ENCODE data around the gene PTPRM. TPM values are rescaled to one million over a fixed set of nuclear protein-coding genes. Genes with fewer than 3 reads are reported as not detected.

Gene PTPRM
- total RNA-seq, 1 experiment from 2014 or later = 1.6 TPM

- DNase-seq (ENCODE audit: low read depth, low spot score) (no peak), ATAC-seq (no peak)
- BruUV-seq (replicated peaks) = no TSS peak
- in situ Hi-C loops (cut with HindIII; ENCODE audit: low pct_unique_long_range_greater_than_20kb, low sequenced_read_pairs) = no loop called here
- H3K9me3 ChIP-seq (ENCODE audit: control insufficient read depth, insufficient read depth, low read depth, low read length) = no peaks in the 10 kb centered on the region
- no peaks in the 10 kb centered on the region for H3K36me3 ChIP-seq (ENCODE audit: control insufficient read depth, insufficient read depth, low read length)
- ChIA-PET CTCF (no interaction called here), POLR2A (no interaction called here)
- H3K4me3 ChIP-seq (ENCODE audit: low read depth in 2 of 2, low read length in 2 of 2) = no peak overlapping the region
- no peak for TF ChIP-seq POLR2AphosphoS5 (IDR thresholded peaks at IDR 0.05; ENCODE audit: low read depth, low read length)
- TF ChIP-seq TCF7L2 (IDR thresholded peaks at IDR 0.05; ENCODE audit: low read depth, low read length) = no peak
- TF ChIP-seq REST (IDR thresholded peaks at IDR 0.05; ENCODE audit: insufficient read depth in 1 of 2, low read depth in 2 of 2, low read length in 1 of 2) = no peak
- no peak for TF ChIP-seq CTCF (IDR thresholded peaks at IDR 0.05)
- TF ChIP-seq SIN3A (IDR thresholded peaks at IDR 0.05; ENCODE audit: borderline replicate concordance, insufficient read depth, low read depth, low read length) = no peak
- H3K27me3 ChIP-seq (ENCODE audit: control insufficient read depth, insufficient read depth, low read length) = no peaks in the 10 kb centered on the region
- intact Hi-C loops (cut with micrococcal nuclease; ENCODE audit: unreplicated experiment) = no loop called here
- no peak overlapping the region for H3K27ac ChIP-seq (ENCODE audit: low read length)
- H3K4me1 ChIP-seq (ENCODE audit: control insufficient read depth, insufficient read depth, low read length) = no peaks in the 10 kb centered on the region
Observed at GRCh38 chr18:7900091-7900490, 333.0 kb downstream of the PTPRM start.

- DNase-seq (ENCODE audit: low read depth, low spot score) = no peak
- Histone ChIP-seq H3K27me3 (ENCODE audit: control insufficient read depth, insufficient read depth, low read length) (no peaks in the 10 kb centered on the region), H3K36me3 (ENCODE audit: control insufficient read depth, insufficient read depth, low read length) (no peaks in the 10 kb centered on the region), H3K27ac (ENCODE audit: low read length) (no peak overlapping the region), H3K4me3 (ENCODE audit: low read depth in 2 of 2, low read length in 2 of 2) (no peak overlapping the region), H3K9me3 (ENCODE audit: control insufficient read depth, insufficient read depth, low read depth, low read length) (no peaks in the 10 kb centered on the region), H3K4me1 (ENCODE audit: control insufficient read depth, insufficient read depth, low read length) (no peaks in the 10 kb centered on the region)
- no peak for ATAC-seq
- TF ChIP-seq TCF7L2 (IDR thresholded peaks at IDR 0.05; ENCODE audit: low read depth, low read length) = no peak
- intact Hi-C loops (cut with micrococcal nuclease; ENCODE audit: unreplicated experiment) (no loop called here), in situ Hi-C loops (cut with HindIII; ENCODE audit: low pct_unique_long_range_greater_than_20kb, low sequenced_read_pairs) (no loop called here)
- POLR2A ChIA-PET = no interaction called here
- CTCF ChIA-PET = no interaction called here
- BruUV-seq (replicated peaks) = no TSS peak
Observed at GRCh38 chr18:7901657-7902056, 334.5 kb downstream of the PTPRM start.

GRCh38 chr18:7902399-7902839 is 335.3 kb downstream of the PTPRM start:
- ATAC-seq = no peak
- POLR2A ChIA-PET = no interaction called here
- no peaks in the 10 kb centered on the region for H3K27me3 ChIP-seq (ENCODE audit: control insufficient read depth, insufficient read depth, low read length)
- no peaks in the 10 kb centered on the region for H3K4me1 ChIP-seq (ENCODE audit: control insufficient read depth, insufficient read depth, low read length)
- CTCF ChIA-PET = no interaction called here
- no peak overlapping the region for H3K27ac ChIP-seq (ENCODE audit: low read length)
- TF ChIP-seq CTCF (IDR thresholded peaks at IDR 0.05) (no peak), TCF7L2 (IDR thresholded peaks at IDR 0.05; ENCODE audit: low read depth, low read length) (no peak), REST (IDR thresholded peaks at IDR 0.05; ENCODE audit: insufficient read depth in 1 of 2, low read depth in 2 of 2, low read length in 1 of 2) (no peak), POLR2AphosphoS5 (IDR thresholded peaks at IDR 0.05; ENCODE audit: low read depth, low read length) (no peak), SIN3A (IDR thresholded peaks at IDR 0.05; ENCODE audit: borderline replicate concordance, insufficient read depth, low read depth, low read length) (no peak)
- H3K9me3 ChIP-seq (ENCODE audit: control insufficient read depth, insufficient read depth, low read depth, low read length) = no peaks in the 10 kb centered on the region
- no peak for DNase-seq (ENCODE audit: low read depth, low spot score)
- BruUV-seq (replicated peaks) = no TSS peak
- in situ Hi-C loops (cut with HindIII; ENCODE audit: low pct_unique_long_range_greater_than_20kb, low sequenced_read_pairs) = no loop called here
- H3K4me3 ChIP-seq (ENCODE audit: low read depth in 2 of 2, low read length in 2 of 2) = no peak overlapping the region
- H3K36me3 ChIP-seq (ENCODE audit: control insufficient read depth, insufficient read depth, low read length) = no peaks in the 10 kb centered on the region
- intact Hi-C loops (cut with micrococcal nuclease; ENCODE audit: unreplicated experiment) = no loop called here

All from Panc1 (cell line).